GM12874 (cell line): ENCODE measurements around the gene BPIFB1.

Source experiments
- TF ChIP-seq, protein P1 (sequence below): IDR thresholded peaks from 2 replicates; pipeline ENCODE4 v1.5.1; 2011; ENCODE audit warnings: low read depth, mild to moderate bottlenecking, control low read depth, low read length, moderate library complexity; ENCODE audit not compliant: insufficient read depth

The BPIFB1 gene

GRCh38 chr20:33316343-33316742 lies 33.3 kb downstream of the BPIFB1 start:
- TF ChIP-seq, protein P1, sequence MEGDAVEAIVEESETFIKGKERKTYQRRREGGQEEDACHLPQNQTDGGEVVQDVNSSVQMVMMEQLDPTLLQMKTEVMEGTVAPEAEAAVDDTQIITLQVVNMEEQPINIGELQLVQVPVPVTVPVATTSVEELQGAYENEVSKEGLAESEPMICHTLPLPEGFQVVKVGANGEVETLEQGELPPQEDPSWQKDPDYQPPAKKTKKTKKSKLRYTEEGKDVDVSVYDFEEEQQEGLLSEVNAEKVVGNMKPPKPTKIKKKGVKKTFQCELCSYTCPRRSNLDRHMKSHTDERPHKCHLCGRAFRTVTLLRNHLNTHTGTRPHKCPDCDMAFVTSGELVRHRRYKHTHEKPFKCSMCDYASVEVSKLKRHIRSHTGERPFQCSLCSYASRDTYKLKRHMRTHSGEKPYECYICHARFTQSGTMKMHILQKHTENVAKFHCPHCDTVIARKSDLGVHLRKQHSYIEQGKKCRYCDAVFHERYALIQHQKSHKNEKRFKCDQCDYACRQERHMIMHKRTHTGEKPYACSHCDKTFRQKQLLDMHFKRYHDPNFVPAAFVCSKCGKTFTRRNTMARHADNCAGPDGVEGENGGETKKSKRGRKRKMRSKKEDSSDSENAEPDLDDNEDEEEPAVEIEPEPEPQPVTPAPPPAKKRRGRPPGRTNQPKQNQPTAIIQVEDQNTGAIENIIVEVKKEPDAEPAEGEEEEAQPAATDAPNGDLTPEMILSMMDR = no peak

GRCh38 chr20:33316958-33317357 lies 33.9 kb downstream of the BPIFB1 start:
- TF ChIP-seq, protein P1 = no peak

- TF ChIP-seq, protein P1 = no peak
Observed at GRCh38 chr20:33317424-33318095, 34.5 kb downstream of the BPIFB1 start.

DNA sequence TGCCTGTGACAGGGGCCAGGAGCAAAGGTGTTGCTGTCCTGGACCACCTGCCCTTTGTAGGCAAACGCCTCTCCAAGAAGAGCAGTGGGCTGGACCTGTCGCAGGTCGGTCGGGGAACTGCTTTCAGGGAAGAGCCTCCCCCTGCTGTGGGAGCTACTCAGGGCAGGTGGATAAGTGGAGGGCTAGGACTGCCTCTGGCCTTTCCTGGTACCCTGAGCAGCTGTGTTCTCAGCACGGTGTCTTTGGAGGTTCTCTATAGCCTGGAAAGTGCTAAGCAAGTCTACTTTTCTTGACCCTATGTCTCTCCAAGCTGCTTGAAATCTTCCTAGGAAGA lies 35.0 kb downstream of the BPIFB1 start:
- TF ChIP-seq, protein P1 = no peak

DNA sequence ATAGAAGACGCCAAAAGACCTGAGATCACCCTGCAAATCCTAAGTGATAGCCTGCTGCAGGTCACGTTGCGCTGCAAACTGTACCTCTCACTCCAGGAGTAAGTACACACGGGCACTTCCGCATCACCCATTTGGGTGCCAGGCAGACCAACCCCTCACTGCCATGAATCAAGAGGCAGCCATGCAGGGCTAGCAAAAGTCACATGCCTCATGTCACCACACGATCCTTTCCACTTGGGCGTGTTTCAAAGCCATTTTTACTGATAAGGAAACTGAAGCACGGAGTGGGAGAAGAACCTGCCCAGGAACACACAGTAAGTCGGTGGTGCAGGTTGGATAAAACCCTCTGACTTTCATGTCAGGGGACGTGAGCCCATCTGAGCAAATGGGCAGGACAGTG lies 37.0 kb downstream of the BPIFB1 start:
- TF ChIP-seq, protein P1 = no peak

DNA sequence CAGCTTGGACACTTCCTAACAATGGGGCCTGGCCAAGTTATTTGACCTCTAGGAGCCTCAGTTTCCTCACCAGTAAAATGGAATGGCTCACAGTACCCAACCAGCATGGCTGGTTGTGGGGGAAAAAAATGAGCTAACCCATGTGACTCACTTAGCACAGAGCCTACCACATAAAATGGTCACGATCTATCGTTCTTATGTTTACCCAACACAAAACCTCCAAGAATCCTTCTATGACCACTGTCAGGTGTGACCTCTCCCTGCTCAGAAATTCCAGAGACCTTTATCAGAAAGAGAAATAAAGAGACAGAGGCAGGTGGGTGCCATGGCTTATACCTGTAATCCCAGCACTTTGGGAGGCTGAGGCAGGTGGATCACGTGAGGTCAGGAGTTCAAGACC lies 39.4 kb downstream of the BPIFB1 start:
- TF ChIP-seq, protein P1 = no peak

DNA sequence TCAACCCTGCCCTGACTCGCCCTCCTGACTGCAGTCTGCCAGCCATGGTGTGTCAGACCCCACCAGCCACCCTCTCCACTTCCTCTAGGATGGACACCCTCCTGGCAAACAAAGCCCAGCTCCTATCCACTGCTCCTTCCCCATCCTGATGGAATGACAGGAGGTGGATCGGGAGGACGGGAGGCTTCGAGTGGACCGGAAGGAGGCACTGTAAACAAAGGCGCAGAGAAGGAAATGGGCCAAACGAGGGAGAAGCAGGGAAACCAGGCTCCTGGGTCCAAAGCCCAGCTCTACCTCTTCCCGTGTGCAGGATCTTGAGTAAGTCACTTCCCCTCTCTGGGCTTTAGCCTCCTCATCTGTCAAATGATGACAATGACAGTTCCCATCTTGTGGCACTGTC lies 40.2 kb downstream of the BPIFB1 start:
- TF ChIP-seq, protein P1 = no peak
